Measurements from ENCODE around the gene KIAA1328. TPM values are rescaled to one million over a fixed set of nuclear protein-coding genes. Genes with fewer than 3 reads are reported as not detected.

KIAA1328 gene
- total RNA-seq, 1 donor from 2014 or later = 11.5 TPM

- no peaks in the 10 kb centered on the region for H3K27me3 ChIP-seq
- no peaks in the 10 kb centered on the region for H3K79me2 ChIP-seq (ENCODE audit: low read depth)
- no peak for TF ChIP-seq EZH2phosphoT487 (IDR thresholded peaks at IDR 0.05)
- TF ChIP-seq EZH2 (IDR thresholded peaks at IDR 0.05) = no peak
- no peak for TF ChIP-seq CTCF (IDR thresholded peaks at IDR 0.05)
- no peak overlapping the region for H3K27ac ChIP-seq
- H3K9me3 Mint-ChIP-seq = peaks cover 7% of the 10 kb centered on the region
- DNase-seq (ENCODE audit: low spot score) = no peak
- peaks cover 4% of the 10 kb centered on the region for H4K20me1 ChIP-seq (ENCODE audit: low read depth)
- no peaks in the 10 kb centered on the region for H3K9me3 ChIP-seq (ENCODE audit: low read depth)
- peaks cover 9% of the 10 kb centered on the region for H3K27me3 Mint-ChIP-seq (ENCODE audit: insufficient read depth, low read depth)
- peaks cover 6% of the 10 kb centered on the region for H3K4me1 Mint-ChIP-seq
- H2AFZ ChIP-seq (replicated peaks) = no peak overlapping the region
- no peaks in the 10 kb centered on the region for H3K36me3 ChIP-seq
- H3K4me1 ChIP-seq = peaks cover 27% of the 10 kb centered on the region
- H3K27ac Mint-ChIP-seq = no peak overlapping the region
- H3K4me3 ChIP-seq = no peak overlapping the region
- peaks cover 19% of the 10 kb centered on the region for H3F3A ChIP-seq (ENCODE audit: low read depth)
- no peak overlapping the region for H3K4me3 Mint-ChIP-seq
- no peak overlapping the region for H3K4me2 ChIP-seq
- no peak overlapping the region for H3K9ac ChIP-seq
- H3K36me3 Mint-ChIP-seq = peaks cover 3% of the 10 kb centered on the region
These were observed 446.4 kb downstream of the KIAA1328 start for GRCh38 chr18:37275237-37275741.

DNA sequence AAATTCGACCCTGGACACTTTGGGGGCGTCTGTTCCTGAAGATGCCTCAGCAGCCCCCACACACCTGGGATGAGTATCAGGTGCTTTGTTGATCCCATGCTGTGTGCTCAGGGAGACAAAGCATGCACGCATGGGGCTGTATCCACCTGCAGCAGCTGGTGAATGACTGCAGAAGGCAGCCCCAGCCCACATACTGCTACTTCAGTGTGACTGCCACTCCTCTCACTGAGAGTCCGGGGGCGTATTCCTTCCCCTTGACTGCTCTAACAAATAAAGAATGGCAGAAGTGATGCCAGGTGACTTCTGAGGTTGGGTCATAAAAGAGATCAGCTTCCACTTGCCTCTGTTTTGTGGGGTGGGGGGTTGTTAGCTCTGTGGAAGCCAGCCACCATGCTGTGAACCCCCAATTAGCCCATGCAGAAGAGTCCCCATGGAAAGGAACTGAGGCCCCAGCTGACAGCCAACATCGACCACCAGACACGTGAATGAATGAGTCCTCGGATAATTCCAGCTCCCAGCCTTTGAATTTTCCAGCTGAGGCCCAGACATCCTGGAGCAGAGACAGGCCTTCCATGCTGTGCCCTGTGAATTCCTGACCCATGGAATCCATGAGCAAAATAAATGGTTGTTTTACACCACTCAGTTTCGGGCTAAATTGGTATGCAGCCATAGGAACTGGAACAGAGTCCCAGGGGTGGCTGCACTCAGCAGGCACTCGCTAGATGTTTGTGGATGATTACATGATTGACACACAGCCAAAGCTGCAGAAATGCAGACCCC is 447.4 kb downstream of the KIAA1328 start:
- Histone ChIP-seq H3K79me2 (ENCODE audit: low read depth) (no peaks in the 10 kb centered on the region), H3K27ac (no peak overlapping the region)

GRCh38 chr18:37277804-37278203 is 448.9 kb downstream of the KIAA1328 start:
- peaks cover 9% of the 10 kb centered on the region for H3K27me3 Mint-ChIP-seq (ENCODE audit: insufficient read depth, low read depth)

More for the DNA sequence above, 447.4 kb downstream of the KIAA1328 start:
- H3K27ac Mint-ChIP-seq = no peak overlapping the region
- Histone ChIP-seq H4K20me1 (ENCODE audit: low read depth) (no peaks in the 10 kb centered on the region), H3K36me3 (no peaks in the 10 kb centered on the region), H3K27me3 (no peaks in the 10 kb centered on the region), H2AFZ (replicated peaks) (no peak overlapping the region), H3K4me1 (peaks cover 27% of the 10 kb centered on the region), H3F3A (ENCODE audit: low read depth) (peaks cover 19% of the 10 kb centered on the region), H3K4me2 (peak overlapping the region; percentile 63), H3K9ac (no peak overlapping the region), H3K4me3 (no peak overlapping the region), H3K9me3 (ENCODE audit: low read depth) (no peaks in the 10 kb centered on the region)
- H3K4me1 Mint-ChIP-seq = peaks cover 6% of the 10 kb centered on the region
- peaks cover 3% of the 10 kb centered on the region for H3K36me3 Mint-ChIP-seq
- H3K27me3 Mint-ChIP-seq (ENCODE audit: insufficient read depth, low read depth) = peaks cover 9% of the 10 kb centered on the region
- H3K4me3 Mint-ChIP-seq = no peak overlapping the region
- TF ChIP-seq EZH2 (IDR thresholded peaks at IDR 0.05) (no peak), CTCF (IDR thresholded peaks at IDR 0.05) (no peak), EZH2phosphoT487 (IDR thresholded peaks at IDR 0.05) (no peak)
- peaks cover 7% of the 10 kb centered on the region for H3K9me3 Mint-ChIP-seq
- no peak for DNase-seq (ENCODE audit: low spot score)

More at GRCh38 chr18:37277804-37278203, 448.9 kb downstream of the KIAA1328 start:
- no peak for DNase-seq (ENCODE audit: low spot score)
- Histone ChIP-seq H3K79me2 (ENCODE audit: low read depth) (no peaks in the 10 kb centered on the region), H3K4me2 (peak overlapping the region; percentile 63), H3K4me1 (peaks cover 27% of the 10 kb centered on the region), H2AFZ (replicated peaks) (peak overlapping the region; percentile 45), H3K27me3 (no peaks in the 10 kb centered on the region), H4K20me1 (ENCODE audit: low read depth) (no peaks in the 10 kb centered on the region), H3K36me3 (no peaks in the 10 kb centered on the region), H3K27ac (peak overlapping the region; percentile 58), H3F3A (ENCODE audit: low read depth) (peaks cover 19% of the 10 kb centered on the region), H3K4me3 (no peak overlapping the region), H3K9ac (no peak overlapping the region), H3K9me3 (ENCODE audit: low read depth) (no peaks in the 10 kb centered on the region)
- TF ChIP-seq EZH2phosphoT487 (IDR thresholded peaks at IDR 0.05) = no peak
- no peak for TF ChIP-seq CTCF (IDR thresholded peaks at IDR 0.05)
- TF ChIP-seq EZH2 (IDR thresholded peaks at IDR 0.05) = no peak
- Mint-ChIP-seq H3K4me3 (no peak overlapping the region), H3K9me3 (peaks cover 7% of the 10 kb centered on the region), H3K36me3 (peaks cover 3% of the 10 kb centered on the region), H3K27ac (no peak overlapping the region), H3K4me1 (peaks cover 6% of the 10 kb centered on the region)

Other genes with a start within 250 kb of the KIAA1328 start
- 262 and 301 TPM in 2 replicates for gene TPGS2, start 125 bp upstream of the KIAA1328 start, total RNA-seq (ENCODE audit: low replicate concordance)

Measured in neural progenitor cell (in vitro differentiated cells).